Ovary (tissue), 3 donors: ENCODE measurements around the gene OPCML.

ENCODE experiments used
- CTCF ChIP-seq, 3 donors: fragments of 450-650 bp in 2 of 3; fragments of 200-600 bp in 1 of 3; IDR thresholded peaks; one replicate each; pipeline versions ENCODE4 v1.5.1 to v1.8.0; 2016 to 2022; ENCODE audit warnings: antibody characterized with exemption in 3 of 3, mild to moderate bottlenecking in 1 of 3
- EP300 ChIP-seq: sonication (generic); formaldehyde crosslinking; IDR thresholded peaks from one replicate; pipeline ENCODE4 v1.6.1; 2017; ENCODE audit warnings: antibody characterized with exemption
- POLR2A ChIP-seq: fragments of 450-650 bp; IDR thresholded peaks from one replicate; pipeline ENCODE4 v1.6.1; 2017; ENCODE audit warnings: antibody characterized with exemption, mild to moderate bottlenecking, moderate library complexity
- donor health status: DM: no; HTN: no; CAD: no.

- no peak for TF ChIP-seq CTCF (IDR thresholded peaks at IDR 0.05)
- no peak for TF ChIP-seq POLR2A
- TF ChIP-seq EP300: no peak
Measured at GRCh38 chr11:132888226-132888625, 644.1 kb downstream of the OPCML start.
